ENCODE data around the gene MINDY4B. TPM values are rescaled to one million over a fixed set of nuclear protein-coding genes. Genes with fewer than 3 reads are reported as not detected.

MINDY4B gene
- total and polyA plus RNA-seq, 2 experiments from 2014 or later, result not detected

- Histone ChIP-seq H2AFZ (peak overlapping the region; percentile 60; the same call in 1 of the 2 replicates), H3K4me2 (no peak overlapping the region), H3K4me3 (no peak overlapping the region), H3K4me1 (ENCODE audit: insufficient read depth) (peaks cover 13% of the 10 kb centered on the region), H3K36me3 (ENCODE audit: insufficient read depth) (no peaks in the 10 kb centered on the region), H3K79me2 (replicated peaks; ENCODE audit: insufficient read depth) (no peaks in the 10 kb centered on the region), H3K27me3 (ENCODE audit: insufficient read depth) (no peaks in the 10 kb centered on the region), H3K27ac (ENCODE audit: low read depth) (no peak overlapping the region), H4K20me1 (replicated peaks; ENCODE audit: insufficient read depth) (no peaks in the 10 kb centered on the region), H3K9me2 (ENCODE audit: insufficient read depth) (no peaks in the 10 kb centered on the region), H3F3A (replicated peaks; ENCODE audit: low read depth) (no peaks in the 10 kb centered on the region)
- no peak overlapping the region for H3K27ac Mint-ChIP-seq
- no peaks in the 10 kb centered on the region; the same call in 2 of the 3 replicates for H3K9me3 Mint-ChIP-seq
- no peak for ATAC-seq
- H3K36me3 Mint-ChIP-seq (ENCODE audit: low read depth), result no peaks in the 10 kb centered on the region
- H3K27me3 Mint-ChIP-seq (ENCODE audit: insufficient read depth, low read depth, poor library complexity), result no peaks in the 10 kb centered on the region
- TF ChIP-seq ZNF331 (CRISPR knock-in tag; IDR thresholded peaks at IDR 0.05; ENCODE audit: low read depth), result no peak
- no peak for TF ChIP-seq EZH2 (IDR thresholded peaks at IDR 0.05; ENCODE audit: low read depth, unreplicated experiment)
- TF ChIP-seq, protein P1, sequence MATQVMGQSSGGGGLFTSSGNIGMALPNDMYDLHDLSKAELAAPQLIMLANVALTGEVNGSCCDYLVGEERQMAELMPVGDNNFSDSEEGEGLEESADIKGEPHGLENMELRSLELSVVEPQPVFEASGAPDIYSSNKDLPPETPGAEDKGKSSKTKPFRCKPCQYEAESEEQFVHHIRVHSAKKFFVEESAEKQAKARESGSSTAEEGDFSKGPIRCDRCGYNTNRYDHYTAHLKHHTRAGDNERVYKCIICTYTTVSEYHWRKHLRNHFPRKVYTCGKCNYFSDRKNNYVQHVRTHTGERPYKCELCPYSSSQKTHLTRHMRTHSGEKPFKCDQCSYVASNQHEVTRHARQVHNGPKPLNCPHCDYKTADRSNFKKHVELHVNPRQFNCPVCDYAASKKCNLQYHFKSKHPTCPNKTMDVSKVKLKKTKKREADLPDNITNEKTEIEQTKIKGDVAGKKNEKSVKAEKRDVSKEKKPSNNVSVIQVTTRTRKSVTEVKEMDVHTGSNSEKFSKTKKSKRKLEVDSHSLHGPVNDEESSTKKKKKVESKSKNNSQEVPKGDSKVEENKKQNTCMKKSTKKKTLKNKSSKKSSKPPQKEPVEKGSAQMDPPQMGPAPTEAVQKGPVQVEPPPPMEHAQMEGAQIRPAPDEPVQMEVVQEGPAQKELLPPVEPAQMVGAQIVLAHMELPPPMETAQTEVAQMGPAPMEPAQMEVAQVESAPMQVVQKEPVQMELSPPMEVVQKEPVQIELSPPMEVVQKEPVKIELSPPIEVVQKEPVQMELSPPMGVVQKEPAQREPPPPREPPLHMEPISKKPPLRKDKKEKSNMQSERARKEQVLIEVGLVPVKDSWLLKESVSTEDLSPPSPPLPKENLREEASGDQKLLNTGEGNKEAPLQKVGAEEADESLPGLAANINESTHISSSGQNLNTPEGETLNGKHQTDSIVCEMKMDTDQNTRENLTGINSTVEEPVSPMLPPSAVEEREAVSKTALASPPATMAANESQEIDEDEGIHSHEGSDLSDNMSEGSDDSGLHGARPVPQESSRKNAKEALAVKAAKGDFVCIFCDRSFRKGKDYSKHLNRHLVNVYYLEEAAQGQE (IDR thresholded peaks at IDR 0.05; ENCODE audit: unreplicated experiment), result no peak
- TF ChIP-seq, protein P2, sequence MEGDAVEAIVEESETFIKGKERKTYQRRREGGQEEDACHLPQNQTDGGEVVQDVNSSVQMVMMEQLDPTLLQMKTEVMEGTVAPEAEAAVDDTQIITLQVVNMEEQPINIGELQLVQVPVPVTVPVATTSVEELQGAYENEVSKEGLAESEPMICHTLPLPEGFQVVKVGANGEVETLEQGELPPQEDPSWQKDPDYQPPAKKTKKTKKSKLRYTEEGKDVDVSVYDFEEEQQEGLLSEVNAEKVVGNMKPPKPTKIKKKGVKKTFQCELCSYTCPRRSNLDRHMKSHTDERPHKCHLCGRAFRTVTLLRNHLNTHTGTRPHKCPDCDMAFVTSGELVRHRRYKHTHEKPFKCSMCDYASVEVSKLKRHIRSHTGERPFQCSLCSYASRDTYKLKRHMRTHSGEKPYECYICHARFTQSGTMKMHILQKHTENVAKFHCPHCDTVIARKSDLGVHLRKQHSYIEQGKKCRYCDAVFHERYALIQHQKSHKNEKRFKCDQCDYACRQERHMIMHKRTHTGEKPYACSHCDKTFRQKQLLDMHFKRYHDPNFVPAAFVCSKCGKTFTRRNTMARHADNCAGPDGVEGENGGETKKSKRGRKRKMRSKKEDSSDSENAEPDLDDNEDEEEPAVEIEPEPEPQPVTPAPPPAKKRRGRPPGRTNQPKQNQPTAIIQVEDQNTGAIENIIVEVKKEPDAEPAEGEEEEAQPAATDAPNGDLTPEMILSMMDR (conservative IDR thresholded peaks at IDR 0.05; ENCODE audit: low read depth in 2 of 2), result no peak
- TF ChIP-seq EZH2phosphoT487 (IDR thresholded peaks at IDR 0.05; ENCODE audit: unreplicated experiment), result no peak
- TF ChIP-seq ZNF114 (CRISPR knock-in tag; IDR thresholded peaks at IDR 0.05), result no peak
- no peak for TF ChIP-seq POLR2AphosphoS5 (IDR thresholded peaks at IDR 0.05; ENCODE audit: low read depth)
- no peak for TF ChIP-seq ETS1 (IDR thresholded peaks at IDR 0.05)
- no peak for TF ChIP-seq ZNF462 (CRISPR knock-in tag; IDR thresholded peaks at IDR 0.05)
- H3K4me3 Mint-ChIP-seq, result no peak overlapping the region
- peaks cover 15% of the 10 kb centered on the region for H3K4me1 Mint-ChIP-seq
- no peak for DNase-seq (ENCODE audit: low spot score)
These were observed 23.0 kb upstream of the MINDY4B start for GRCh38 chr3:150928234-150928633.

Data from GM23338 (cell line).